IPS-11a (cell line): Measurements from ENCODE around the gene SVIL.
"Not testable (repeated sequence)": the region's sequence is repeated elsewhere in the genome, so short reads cannot be mapped to it uniquely, and the experiment has no call there.

Experiments used
- H3K4me3 ChIP-seq: one replicate; pipeline ENCODE4 v1.5.1; 2013; ENCODE audit warnings: low read depth, low read length, control low read depth

The SVIL gene

DNA sequence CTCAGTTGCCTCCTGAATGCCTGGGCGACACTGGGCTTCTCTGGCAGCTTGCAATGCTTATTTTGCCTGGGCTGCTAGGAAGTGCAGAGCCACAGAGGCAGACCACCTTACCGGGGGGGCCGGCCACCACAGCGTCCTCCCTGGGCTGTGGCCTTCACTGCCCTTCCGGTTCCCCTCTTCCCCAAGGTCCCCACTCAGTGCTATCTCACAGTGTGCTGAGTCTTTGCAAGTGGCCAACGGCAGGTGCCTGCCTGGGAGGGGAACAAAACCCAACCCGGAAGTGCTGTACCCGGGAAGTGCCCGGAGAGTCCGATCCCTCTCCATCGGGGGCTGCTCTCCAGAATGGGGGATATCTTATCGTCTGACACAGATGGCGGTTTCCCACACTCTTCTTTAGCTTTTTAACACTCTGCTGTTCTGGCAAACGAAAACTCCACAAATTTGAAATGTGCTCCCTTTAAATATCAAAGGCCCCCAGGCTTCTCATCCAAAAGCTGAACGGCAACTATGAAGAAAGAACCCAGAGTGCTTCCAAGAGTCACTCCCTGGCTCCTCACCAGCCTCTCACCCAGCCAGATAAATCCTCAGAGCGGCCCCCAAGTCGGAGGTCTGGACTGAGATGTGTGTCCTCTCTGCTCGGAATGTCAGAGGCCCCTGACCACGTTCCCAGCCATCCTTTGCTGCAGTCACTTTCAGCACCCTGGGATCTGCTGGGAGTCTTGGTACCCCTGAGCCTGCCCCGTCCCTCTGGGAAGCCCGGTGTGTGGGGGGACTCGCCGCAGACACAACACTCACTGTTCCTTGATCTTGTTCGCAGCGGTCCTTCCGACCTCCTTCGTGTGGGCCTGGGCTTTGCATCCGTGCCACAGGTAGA lies 165.1 kb downstream of the SVIL start:
- no peak overlapping the region for H3K4me3 ChIP-seq

DNA sequence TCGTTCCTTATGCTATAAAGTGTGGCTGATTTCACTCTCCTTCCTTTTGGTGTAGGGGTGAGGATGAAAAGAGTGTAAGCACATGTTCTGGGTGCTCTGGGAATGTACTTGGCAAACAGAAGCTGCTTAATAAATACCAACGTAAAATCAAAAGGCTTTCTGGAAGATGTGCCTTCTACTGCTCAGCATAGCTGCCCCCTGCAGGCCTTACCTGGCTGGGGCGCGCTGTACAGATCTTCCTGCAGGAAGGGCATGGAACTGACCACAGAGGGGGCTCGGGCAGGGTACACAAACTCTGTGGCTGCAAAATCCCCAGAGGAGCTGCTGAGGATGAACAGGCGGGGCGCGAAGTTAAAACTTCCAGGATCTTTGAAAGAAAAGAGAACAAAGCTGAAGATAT lies 169.4 kb downstream of the SVIL start:
- H3K4me3 ChIP-seq = no peak overlapping the region

DNA sequence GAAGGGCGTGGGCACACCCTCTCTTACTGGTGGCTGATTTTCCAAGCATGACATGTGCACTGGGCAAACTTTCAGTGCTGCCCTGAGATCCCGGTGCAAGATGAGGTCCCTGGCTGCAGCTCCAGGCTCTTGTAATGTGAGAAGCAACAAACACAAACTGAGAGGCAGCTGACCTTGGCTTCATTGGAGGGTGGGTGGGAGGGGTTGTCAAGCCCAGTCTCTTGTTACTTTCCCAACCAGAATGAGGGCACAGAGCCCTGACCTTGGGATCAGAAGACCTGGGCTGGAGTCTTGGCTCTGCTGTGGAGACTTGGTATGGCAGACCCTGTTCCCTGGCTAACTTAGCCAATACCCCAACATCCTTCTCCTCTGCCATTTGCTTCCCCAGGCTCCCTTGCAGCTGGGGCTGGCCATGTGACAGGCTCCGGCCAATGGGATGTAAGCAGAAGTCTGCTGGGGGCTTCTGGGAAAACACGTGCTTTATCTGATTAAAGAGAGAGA lies 170.1 kb downstream of the SVIL start:
- H3K4me3 ChIP-seq = not testable (repeated sequence)

DNA sequence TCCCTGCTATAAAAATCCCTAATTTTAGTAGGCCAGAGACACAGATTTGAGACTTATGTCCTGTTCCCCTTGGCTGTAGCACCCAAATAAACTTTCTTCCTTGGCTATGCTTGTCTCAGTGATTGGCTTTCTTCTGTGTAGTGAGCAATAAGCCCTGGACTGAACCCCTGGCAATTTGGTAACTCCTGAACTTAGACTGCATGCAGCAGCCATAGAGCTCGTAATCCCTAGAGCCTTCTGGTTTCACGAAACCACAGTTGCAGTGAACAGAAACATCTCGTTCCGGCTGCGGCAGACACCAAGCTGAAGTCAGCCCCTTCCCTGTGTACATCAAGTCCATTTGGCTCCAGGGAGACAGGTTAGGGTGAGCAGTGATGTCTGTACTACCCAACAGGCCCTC lies 173.7 kb downstream of the SVIL start:
- H3K4me3 ChIP-seq = no peak overlapping the region

DNA sequence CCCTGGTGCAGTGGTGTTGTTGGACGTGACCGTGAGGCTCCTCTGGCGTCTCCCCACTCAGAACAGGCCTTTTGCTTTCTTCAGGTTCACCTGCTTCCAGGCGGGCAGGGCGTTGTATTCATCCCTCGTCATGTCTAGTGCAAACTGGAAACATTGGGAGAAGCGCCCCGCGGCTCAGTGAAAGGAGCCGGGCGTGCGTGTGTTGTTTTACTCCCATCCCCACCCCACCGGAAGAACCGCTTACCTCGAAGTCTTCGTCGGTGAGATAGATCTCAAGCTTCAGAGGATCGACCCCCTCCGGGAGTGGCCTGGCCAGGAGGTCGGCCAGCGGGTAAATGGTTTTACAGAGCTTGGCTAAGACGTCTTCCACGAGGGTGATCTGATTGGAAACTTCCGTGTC lies 176.6 kb downstream of the SVIL start:
- H3K4me3 ChIP-seq = not testable (repeated sequence)

DNA sequence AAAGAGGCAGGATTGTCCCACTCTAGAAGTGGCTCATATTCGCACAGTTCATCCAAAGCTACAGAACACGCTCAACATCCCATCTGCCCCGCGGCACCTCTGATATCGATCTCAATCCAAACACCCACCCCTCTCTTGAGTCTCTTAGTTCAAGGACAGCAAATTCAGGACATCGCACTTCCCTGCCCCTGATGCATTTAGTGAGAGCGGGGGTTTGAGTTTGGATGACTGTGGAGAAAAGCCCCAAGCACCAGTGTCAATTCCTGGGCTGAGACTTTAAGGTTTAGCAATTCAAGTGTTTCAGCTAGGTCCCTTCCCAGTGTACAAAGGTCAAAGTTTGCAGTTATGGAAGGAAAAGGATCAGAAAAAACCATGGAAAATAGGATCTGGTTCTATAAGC lies 179.7 kb downstream of the SVIL start:
- no peak overlapping the region for H3K4me3 ChIP-seq

- no peak overlapping the region for H3K4me3 ChIP-seq
Measured at GRCh38 chr10:29454250-29454649, 180.5 kb downstream of the SVIL start.

DNA sequence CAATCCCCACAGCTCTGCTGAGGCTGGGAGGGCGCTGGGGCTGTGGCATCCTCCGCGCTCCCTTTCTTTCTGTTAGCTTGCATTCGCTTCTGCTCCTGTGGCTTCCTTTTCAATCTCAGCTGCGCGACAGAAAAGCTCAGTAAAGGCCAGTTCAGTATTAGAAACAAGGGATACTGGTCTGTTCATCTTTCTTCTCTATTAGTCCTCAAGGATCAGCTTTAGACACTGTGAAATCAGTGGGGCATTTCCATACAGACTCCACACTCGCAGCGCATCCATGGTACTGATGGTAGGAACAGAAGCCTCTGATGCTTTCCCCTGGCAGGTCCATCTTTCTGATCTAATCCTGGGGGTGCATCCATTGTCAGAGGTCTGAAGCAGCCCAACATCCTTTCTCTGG lies 182.2 kb downstream of the SVIL start:
- H3K4me3 ChIP-seq = no peak overlapping the region

- H3K4me3 ChIP-seq = no peak overlapping the region
Measured at GRCh38 chr10:29451946-29452345, 182.8 kb downstream of the SVIL start.

GRCh38 chr10:29450405-29450804 lies 184.4 kb downstream of the SVIL start:
- no peak overlapping the region for H3K4me3 ChIP-seq

DNA sequence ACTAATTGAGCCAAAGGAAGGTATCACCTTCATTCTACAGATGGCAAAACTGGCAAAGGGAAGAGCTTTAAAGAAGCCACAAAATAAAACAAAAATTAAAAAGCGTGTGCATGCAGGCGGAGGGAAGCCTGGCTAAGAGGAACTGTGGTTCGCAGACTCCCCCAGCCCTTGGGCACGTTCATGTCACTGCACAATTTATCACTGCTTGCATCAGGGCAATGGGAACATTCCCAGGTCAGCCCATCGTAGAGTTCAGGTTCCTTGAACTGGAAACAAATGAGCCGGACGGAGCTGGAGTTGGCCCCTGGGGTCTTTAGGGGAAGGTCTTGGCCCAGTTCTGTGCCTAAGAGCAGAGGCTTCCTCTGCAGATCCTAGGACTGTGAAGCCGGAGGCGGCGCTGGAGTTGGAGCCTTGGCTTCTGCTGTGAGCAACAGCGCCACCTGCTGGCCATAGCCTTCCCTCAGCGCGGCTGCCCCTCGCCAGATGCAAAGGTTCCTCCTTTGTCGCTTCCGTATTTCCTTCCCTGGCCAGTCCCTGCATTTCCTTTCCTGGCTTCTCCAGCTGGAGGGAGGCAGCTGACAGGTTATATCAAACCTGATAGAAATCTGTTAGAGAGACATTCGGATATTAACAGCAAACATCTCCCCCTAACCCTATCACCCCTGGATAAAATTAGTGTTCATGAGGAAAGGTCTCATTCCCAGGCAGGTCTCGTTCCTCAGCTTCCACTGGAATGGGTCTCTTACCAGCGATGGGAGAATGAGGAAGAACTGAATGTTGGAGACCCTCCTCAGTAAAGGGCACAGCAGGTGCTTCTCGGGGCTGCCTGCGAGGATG lies 185.8 kb downstream of the SVIL start:
- H3K4me3 ChIP-seq = not testable (repeated sequence)

DNA sequence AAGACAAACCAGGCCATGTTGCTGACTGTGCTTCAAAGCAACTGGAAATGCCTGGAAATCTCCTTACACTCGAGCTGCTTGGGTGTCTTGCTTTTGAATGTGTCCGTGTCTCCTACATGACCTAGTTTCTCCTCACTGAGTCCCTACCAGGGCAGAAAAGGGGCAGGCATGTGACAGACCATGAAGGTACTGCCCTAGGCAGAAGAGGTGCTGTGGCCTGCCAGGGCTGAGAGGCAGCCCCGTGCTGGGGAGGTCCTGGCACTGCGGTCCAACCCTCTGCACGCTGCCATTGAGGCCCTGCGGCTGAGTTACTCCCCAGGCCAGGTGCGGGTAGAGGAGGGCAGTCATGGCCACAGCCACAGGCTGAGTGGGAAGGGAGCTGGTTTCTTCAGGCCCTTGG lies 186.6 kb downstream of the SVIL start:
- H3K4me3 ChIP-seq = no peak overlapping the region

- no peak overlapping the region for H3K4me3 ChIP-seq
Measured at GRCh38 chr10:29446327-29446726, 188.4 kb downstream of the SVIL start.

- H3K4me3 ChIP-seq = no peak overlapping the region
Measured at GRCh38 chr10:29443745-29444523, 190.8 kb downstream of the SVIL start.

DNA sequence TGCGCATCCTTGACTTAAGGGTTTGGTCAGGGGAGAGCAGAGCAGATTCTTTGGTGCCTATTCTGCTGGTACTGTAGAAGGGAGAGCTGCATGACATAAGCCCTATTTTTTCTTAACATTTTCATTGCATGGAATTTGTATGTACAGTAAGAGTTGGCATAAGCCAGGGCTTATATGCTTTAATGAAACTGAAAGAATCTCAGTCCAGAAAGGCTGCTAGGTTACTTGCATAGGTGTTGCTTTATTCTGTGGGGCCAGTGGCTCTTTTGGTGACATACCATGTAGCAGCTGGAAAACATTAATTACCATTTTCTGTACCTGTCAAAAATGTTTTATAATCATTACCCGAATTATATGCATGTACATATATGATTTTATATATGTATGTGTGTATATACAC lies 193.8 kb downstream of the SVIL start:
- H3K4me3 ChIP-seq = no peak overlapping the region

- not testable (repeated sequence) for H3K4me3 ChIP-seq
Measured at GRCh38 chr10:29439005-29439404, 195.8 kb downstream of the SVIL start.

- H3K4me3 ChIP-seq = no peak overlapping the region
Measured at GRCh38 chr10:29438271-29438670, 196.5 kb downstream of the SVIL start.

GRCh38 chr10:29437871-29438270 lies 196.9 kb downstream of the SVIL start:
- H3K4me3 ChIP-seq = no peak overlapping the region

GRCh38 chr10:29435809-29436501 lies 198.8 kb downstream of the SVIL start:
- H3K4me3 ChIP-seq = no peak overlapping the region

DNA sequence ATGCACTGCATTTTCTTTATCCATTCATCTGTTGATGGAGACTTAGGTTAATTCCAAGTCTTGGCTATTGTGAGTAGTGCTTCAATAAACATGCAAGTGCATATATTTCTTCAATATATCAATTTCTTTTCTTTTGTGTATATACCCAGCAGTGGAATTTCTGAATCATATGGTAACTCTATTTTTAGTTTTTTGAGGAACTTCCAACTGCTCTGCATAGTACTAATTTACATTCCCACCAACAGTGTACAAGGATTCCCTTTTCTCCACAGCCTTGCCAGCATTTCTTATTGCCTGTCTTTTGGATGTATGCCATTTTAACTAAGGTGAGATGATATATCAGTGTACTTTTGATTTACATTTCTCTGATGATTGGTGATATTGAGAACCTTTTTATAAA lies 200.7 kb downstream of the SVIL start:
- no peak overlapping the region for H3K4me3 ChIP-seq

- H3K4me3 ChIP-seq = no peak overlapping the region
Measured at GRCh38 chr10:29431711-29432110, 203.1 kb downstream of the SVIL start.
